GM19099 (cell line): ENCODE results near the gene LEKR1.

ENCODE experiments used
- POLR2A ChIP-seq: IDR thresholded peaks from 3 replicates; pipeline ENCODE4 v1.6.1; 2011; ENCODE audit warnings: low read depth; ENCODE audit not compliant: insufficient read length; ENCODE audit errors: extremely low read depth

The LEKR1 gene

DNA sequence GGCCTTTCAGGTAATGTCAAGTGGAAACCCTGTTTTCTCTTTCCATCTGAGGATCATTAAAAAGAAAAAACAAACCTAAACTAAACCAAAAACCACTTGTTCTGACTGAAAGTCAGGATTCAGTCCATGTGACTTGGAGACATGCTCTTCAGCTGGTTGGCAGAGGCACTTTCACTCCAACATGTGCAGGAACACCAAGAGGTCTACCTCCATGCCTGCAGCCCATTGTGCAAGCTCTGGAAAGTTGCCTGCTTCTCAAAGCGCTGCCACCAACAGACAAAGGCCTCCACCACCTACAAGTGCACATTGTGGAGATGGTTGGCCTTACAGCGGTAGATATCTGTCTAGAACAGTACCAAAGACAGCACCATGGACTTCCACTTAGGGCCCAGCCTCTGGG, 161.8 kb downstream of the LEKR1 start:
- no peak for TF ChIP-seq POLR2A

GRCh38 chr3:156997351-156997750, 171.2 kb downstream of the LEKR1 start:
- no peak for TF ChIP-seq POLR2A

GRCh38 chr3:157001221-157001957, 175.2 kb downstream of the LEKR1 start:
- no peak for TF ChIP-seq POLR2A

- TF ChIP-seq POLR2A = no peak
Observed at GRCh38 chr3:157021679-157022078, 195.5 kb downstream of the LEKR1 start.

- no peak for TF ChIP-seq POLR2A
Observed at GRCh38 chr3:157023226-157023625, 197.1 kb downstream of the LEKR1 start.

- no peak for TF ChIP-seq POLR2A
Observed at GRCh38 chr3:157026091-157026490, 199.9 kb downstream of the LEKR1 start.

GRCh38 chr3:157027861-157028745, 201.9 kb downstream of the LEKR1 start:
- no peak for TF ChIP-seq POLR2A

DNA sequence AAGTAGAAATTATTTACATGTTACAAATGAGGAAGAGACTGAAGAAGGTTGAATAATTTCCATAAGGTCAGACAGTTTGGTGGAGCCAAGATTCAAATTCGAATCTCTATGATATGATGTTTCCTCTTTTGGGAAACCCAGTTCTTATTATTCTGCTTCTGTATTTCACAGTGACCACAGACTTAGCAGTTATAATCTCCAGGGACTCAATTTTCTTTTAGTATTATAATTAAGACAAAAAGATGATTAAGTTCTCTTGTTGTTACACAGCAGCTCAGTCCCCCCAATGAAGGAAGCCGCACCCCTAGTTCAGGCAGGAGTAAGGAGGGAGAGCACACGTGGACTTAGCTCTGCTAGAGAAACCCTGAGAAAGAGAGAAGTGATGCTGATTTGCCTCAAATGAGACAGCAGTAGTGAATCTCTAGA, 203.2 kb downstream of the LEKR1 start:
- no peak for TF ChIP-seq POLR2A

- TF ChIP-seq POLR2A = no peak
Observed at GRCh38 chr3:157030712-157031111, 204.6 kb downstream of the LEKR1 start.

DNA sequence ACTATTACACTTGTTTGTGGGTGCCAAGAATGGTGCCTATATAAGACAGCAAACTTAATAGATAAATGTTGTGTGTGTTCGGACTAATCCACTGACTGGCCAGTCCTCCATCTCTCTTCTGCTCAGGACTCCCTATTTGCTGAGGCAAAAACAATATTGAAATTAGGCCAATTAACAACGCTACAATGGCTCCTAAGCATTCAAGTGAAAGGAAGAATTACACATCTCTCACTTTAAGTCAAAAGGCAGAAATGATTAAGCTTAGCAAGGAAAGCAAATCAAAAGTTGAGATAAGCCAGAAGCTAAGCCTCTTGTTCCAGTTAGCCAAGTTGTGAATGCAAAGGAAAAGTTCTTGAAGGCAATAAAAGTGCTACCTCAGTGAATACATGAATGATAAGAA, 206.8 kb downstream of the LEKR1 start:
- no peak for TF ChIP-seq POLR2A

- no peak for TF ChIP-seq POLR2A
Observed at GRCh38 chr3:157040456-157040855, 214.3 kb downstream of the LEKR1 start.

GRCh38 chr3:157042226-157042625, 216.1 kb downstream of the LEKR1 start:
- TF ChIP-seq POLR2A = no peak

- no peak for TF ChIP-seq POLR2A
Observed at GRCh38 chr3:157043771-157044170, 217.6 kb downstream of the LEKR1 start.

- no peak for TF ChIP-seq POLR2A
Observed at GRCh38 chr3:157045238-157045850, 219.2 kb downstream of the LEKR1 start.

- no peak for TF ChIP-seq POLR2A
Observed at GRCh38 chr3:157046520-157046919, 220.4 kb downstream of the LEKR1 start.

GRCh38 chr3:157051055-157051454, 224.9 kb downstream of the LEKR1 start:
- TF ChIP-seq POLR2A = no peak

DNA sequence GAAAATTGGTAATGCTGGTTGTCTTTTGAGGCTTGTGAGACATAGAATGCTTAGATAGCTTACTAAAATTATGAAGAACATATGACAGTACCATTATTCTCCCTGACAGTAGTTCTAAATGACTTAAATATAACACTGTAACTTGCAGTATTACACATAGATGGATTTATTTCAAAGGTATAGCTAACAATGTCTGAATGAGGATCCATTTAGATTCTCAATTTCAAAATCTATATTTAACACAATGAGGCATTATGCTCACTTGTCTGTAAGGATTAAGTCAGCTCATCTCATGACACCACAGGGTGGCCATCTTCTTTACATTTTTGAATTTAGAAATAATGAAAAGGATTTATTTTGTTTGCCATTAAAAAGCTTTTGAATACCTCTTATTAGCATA, 225.4 kb downstream of the LEKR1 start:
- TF ChIP-seq POLR2A = no peak

DNA sequence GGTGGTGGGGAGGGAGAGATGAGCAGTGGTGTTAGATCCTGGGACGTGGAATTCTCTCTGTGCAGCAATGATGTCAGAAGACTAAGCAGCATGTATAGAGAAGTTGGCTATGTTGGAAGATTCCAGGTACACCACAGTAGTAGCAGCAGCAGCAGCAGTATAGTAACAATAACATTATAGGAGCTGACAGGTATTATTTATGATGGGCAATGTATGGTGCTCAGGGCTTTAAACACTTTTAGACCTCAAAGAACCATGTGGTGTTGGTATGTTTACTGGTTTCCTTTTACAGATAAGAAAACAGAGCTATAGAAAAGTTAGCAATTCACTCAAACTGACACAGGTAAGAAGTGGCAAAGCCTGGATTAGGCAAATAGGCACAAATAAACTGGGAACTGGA, 229.9 kb downstream of the LEKR1 start:
- no peak for TF ChIP-seq POLR2A
